B cell (primary cell): ENCODE data around the gene MFN2. TPM values are rescaled to one million over a fixed set of nuclear protein-coding genes. Genes with fewer than 3 reads are reported as not detected.

Experiments used
- ATAC-seq: fragments of 200-7000 bp; cut with Tn5 transposase; one replicate; pipeline ENCODE4 v1.10.0; 2021; ENCODE audit warnings: low read depth, mild to moderate bottlenecking, moderate number of reproducible peaks, moderate library complexity
- CTCF ChIA-PET: fragments of 350-600 bp; sonication (Branson Sonifier 250); formaldehyde crosslinking; loops from one replicate; lab custom pipeline; 2021; ENCODE audit warnings: antibody characterized with exemption, inconsistent platforms; lab: Charles Lee
- POLR2A ChIA-PET: fragments of 350-600 bp; sonication (Branson Sonifier 250); formaldehyde crosslinking; loops from one replicate; lab custom pipeline; 2021; ENCODE audit warnings: antibody characterized with exemption; lab: Charles Lee
- DNase-seq: peaks from one replicate; pipeline ENCODE4 v3.0.0; 2013
- H2AFZ ChIP-seq: 2 replicates; pipeline ENCODE4 v1.6.1; 2012; ENCODE audit warnings: mild to moderate bottlenecking, low read depth, low read length; ENCODE audit not compliant: insufficient read depth, poor library complexity, severe bottlenecking
- H3K27ac ChIP-seq, 2 donors: 1 replicate in 1 of 2; 2 replicates in 1 of 2; pipeline ENCODE4 v1.5.1; 2012 to 2013; ENCODE audit warnings: low read length in 2 of 2, mild to moderate bottlenecking in 2 of 2, moderate library complexity in 1 of 2
- H3K27me3 ChIP-seq, 4 experiments: fragments of 200-600 bp in 1 of 4; sonication (generic) in 1 of 4; replicated peaks in 1 of 4; 1 replicate in 2 of 4; 2 replicates in 2 of 4; pipeline versions ENCODE4 v1.6.1 to v1.7.0; 2013 to 2016; ENCODE audit warnings: low read length in 3 of 4, mild to moderate bottlenecking in 2 of 4, mixed read lengths in 1 of 4, moderate library complexity in 1 of 4; ENCODE audit not compliant: insufficient read depth in 4 of 4, control insufficient read depth in 3 of 4; ENCODE audit errors: control extremely low read depth in 1 of 4
- H3K36me3 ChIP-seq, 2 experiments: replicated peaks in 1 of 2; 1 replicate in 1 of 2; 2 replicates in 1 of 2; pipeline versions ENCODE4 v1.6.1 to v1.7.1; 2013; ENCODE audit warnings: low read length in 1 of 2; ENCODE audit not compliant: insufficient read depth in 2 of 2, control insufficient read depth in 1 of 2; ENCODE audit errors: control extremely low read depth in 1 of 2, extremely low read depth in 1 of 2
- H3K4me1 ChIP-seq, 2 donors: fragments of 200-600 bp in 1 of 2; sonication (generic) in 1 of 2; 1 replicate in 1 of 2; 2 replicates in 1 of 2; pipeline versions ENCODE4 v1.5.1 to v1.6.1; 2013 to 2017; ENCODE audit warnings: low read length in 2 of 2; ENCODE audit not compliant: control insufficient read depth in 2 of 2, insufficient read depth in 2 of 2
- H3K4me2 ChIP-seq: replicated peaks from 2 replicates; pipeline ENCODE3; 2012; ENCODE audit warnings: mild to moderate bottlenecking, low read depth, low read length; ENCODE audit not compliant: poor library complexity, severe bottlenecking
- H3K4me3 ChIP-seq, 5 experiments: fragments of 200-600 bp in 1 of 5; sonication (generic) in 1 of 5; 1 replicate in 3 of 5; 2 replicates in 2 of 5; pipeline versions ENCODE4 v1.5.1 to v1.7.0; 2011 to 2016; ENCODE audit warnings: low read length in 4 of 5, mild to moderate bottlenecking in 4 of 5, low read depth in 2 of 5, control low read depth in 1 of 5, moderate library complexity in 1 of 5; ENCODE audit not compliant: insufficient read depth in 1 of 5; ENCODE audit errors: control extremely low read depth in 1 of 5, extremely low read depth in 1 of 5
- H3K79me2 ChIP-seq: fragments of 200-600 bp; sonication (generic); one replicate; pipeline ENCODE4 v1.6.0; 2016; ENCODE audit warnings: low read length; ENCODE audit not compliant: control insufficient read depth, insufficient read depth
- H3K9ac ChIP-seq: fragments of 200-600 bp; sonication (generic); 2 replicates; pipeline ENCODE4 v1.6.1; 2017; ENCODE audit warnings: mild to moderate bottlenecking, low read length, moderate library complexity
- H3K9me3 ChIP-seq, 3 donors: one replicate each; pipeline versions ENCODE4 v1.6.1 to v1.7.1; 2013; ENCODE audit warnings: low read length in 2 of 3; ENCODE audit not compliant: control insufficient read depth in 2 of 3, insufficient read depth in 1 of 3; ENCODE audit errors: control extremely low read depth in 1 of 3
- H4K20me1 ChIP-seq: 2 replicates; pipeline ENCODE4 v1.6.0; 2012; ENCODE audit warnings: mild to moderate bottlenecking, low read length; ENCODE audit not compliant: insufficient read depth, control insufficient read depth, poor library complexity, severe bottlenecking
- H3K27ac Mint-ChIP-seq: one replicate; pipeline ENCODE4 v1.8.0; 2021; ENCODE audit warnings: mixed read lengths
- H3K27me3 Mint-ChIP-seq: one replicate; pipeline ENCODE4 v1.8.0; 2021; ENCODE audit warnings: mixed read lengths
- H3K4me1 Mint-ChIP-seq: one replicate; pipeline ENCODE4 v1.8.0; 2021; ENCODE audit warnings: mixed read lengths
- H3K4me3 Mint-ChIP-seq: one replicate; pipeline ENCODE4 v1.8.0; 2021; ENCODE audit warnings: mixed read lengths
- H3K9me3 Mint-ChIP-seq: one replicate; pipeline ENCODE4 v1.8.0; 2022; ENCODE audit warnings: mixed read lengths; ENCODE audit not compliant: insufficient read depth
- EZH2 ChIP-seq: IDR thresholded peaks from 2 replicates; pipeline ENCODE4 v1.6.1; 2012; ENCODE audit warnings: borderline replicate concordance, low read depth, mild to moderate bottlenecking, moderate library complexity, low read length; ENCODE audit not compliant: insufficient read depth, poor library complexity, severe bottlenecking
- WGBS: methylation state at CpG from one replicate; pipeline ENCODE4 v1.1.5; 2013; ENCODE audit warnings: missing lambda C conversion rate; ENCODE audit not compliant: insufficient coverage; 5-methylcytosine and 5-hydroxymethylcytosine counted together
- intact Hi-C: fragments of 100-400 bp; cut with micrococcal nuclease; formaldehyde crosslinking; loops from one replicate; pipeline ENCODE4 v1.10.0; 2022
- polyA plus RNA-seq: library from polyadenylated mRNA; depleted of rRNA; stranded (reverse); fragments of >200 nt; gene quantifications from 2 replicates; pipeline ENCODE4 v1.2.3, GENCODE V29; 2012
- total RNA-seq, 2 donors: library from RNA; stranded (reverse); fragments of 120-200 nt in 1 of 2; gene quantifications; 1 replicate in 1 of 2; 2 replicates in 1 of 2; pipeline versions ENCODE4 v1.2.3 to v1.2.4, GENCODE V29; 2013 to 2022
- TF ChIP-seq, protein P1 (sequence below): fragments of 200-600 bp; IDR thresholded peaks from one replicate; pipeline ENCODE4 v1.8.0; 2022; ENCODE audit warnings: antibody characterized with exemption, mild to moderate bottlenecking

The MFN2 gene
- total and polyA plus RNA-seq, 2 donors (not counting 1 experiment from before 2014, with no cell fraction given): 24.0 to 50.0 TPM

- CTCF ChIA-PET: interaction anchor here (1.2 kb wide), 1 partner anchor 18 kb away, joined by 3 read pairs; no protein-coding TSS in a partner anchor
- Mint-ChIP-seq H3K4me3 (no peak overlapping the region), H3K4me1 (no peaks in the 10 kb centered on the region), H3K9me3 (no peaks in the 10 kb centered on the region), H3K27ac (no peak overlapping the region), H3K27me3 (no peaks in the 10 kb centered on the region)
- Histone ChIP-seq H3K4me3 (no peak overlapping the region), H4K20me1 (no peaks in the 10 kb centered on the region), H3K4me2 (no peak overlapping the region), H3K9ac (no peak overlapping the region), H3K4me1 (no peaks in the 10 kb centered on the region), H3K27me3 (no peaks in the 10 kb centered on the region), H3K9me3 (no peaks in the 10 kb centered on the region), H3K79me2 (no peaks in the 10 kb centered on the region), H2AFZ (no peak overlapping the region), H3K27ac (no peak overlapping the region), H3K36me3 (peaks cover 11 to 73% of the 10 kb centered on the region in 2 experiments)
- POLR2A ChIA-PET: no interaction called here
- WGBS: 100% methylated on average over 1 of the region's 3 CpGs
- intact Hi-C loops: no loop called here
- TF ChIP-seq, protein P1, sequence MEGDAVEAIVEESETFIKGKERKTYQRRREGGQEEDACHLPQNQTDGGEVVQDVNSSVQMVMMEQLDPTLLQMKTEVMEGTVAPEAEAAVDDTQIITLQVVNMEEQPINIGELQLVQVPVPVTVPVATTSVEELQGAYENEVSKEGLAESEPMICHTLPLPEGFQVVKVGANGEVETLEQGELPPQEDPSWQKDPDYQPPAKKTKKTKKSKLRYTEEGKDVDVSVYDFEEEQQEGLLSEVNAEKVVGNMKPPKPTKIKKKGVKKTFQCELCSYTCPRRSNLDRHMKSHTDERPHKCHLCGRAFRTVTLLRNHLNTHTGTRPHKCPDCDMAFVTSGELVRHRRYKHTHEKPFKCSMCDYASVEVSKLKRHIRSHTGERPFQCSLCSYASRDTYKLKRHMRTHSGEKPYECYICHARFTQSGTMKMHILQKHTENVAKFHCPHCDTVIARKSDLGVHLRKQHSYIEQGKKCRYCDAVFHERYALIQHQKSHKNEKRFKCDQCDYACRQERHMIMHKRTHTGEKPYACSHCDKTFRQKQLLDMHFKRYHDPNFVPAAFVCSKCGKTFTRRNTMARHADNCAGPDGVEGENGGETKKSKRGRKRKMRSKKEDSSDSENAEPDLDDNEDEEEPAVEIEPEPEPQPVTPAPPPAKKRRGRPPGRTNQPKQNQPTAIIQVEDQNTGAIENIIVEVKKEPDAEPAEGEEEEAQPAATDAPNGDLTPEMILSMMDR: no peak
- no peak for TF ChIP-seq EZH2
- ATAC-seq (no peak), DNase-seq (no peak)
These were observed 19.0 kb downstream of the MFN2 start for GRCh38 chr1:11999236-11999635.

GRCh38 chr1:12001249-12001917 lies 21.1 kb downstream of the MFN2 start:
- Histone ChIP-seq H3K79me2 (no peaks in the 10 kb centered on the region), H3K27ac (no peak overlapping the region), H3K36me3 (peaks cover 15 to 78% of the 10 kb centered on the region in 2 experiments), H3K4me3 (no peak overlapping the region), H3K4me2 (no peak overlapping the region), H3K9ac (no peak overlapping the region), H3K9me3 (no peaks in the 10 kb centered on the region), H3K27me3 (no peaks in the 10 kb centered on the region), H2AFZ (no peak overlapping the region), H4K20me1 (no peaks in the 10 kb centered on the region), H3K4me1 (no peaks in the 10 kb centered on the region)
- WGBS: 88% methylated on average over 14 of the region's 14 CpGs
- no peak for TF ChIP-seq EZH2
- TF ChIP-seq, protein P1: peak; percentile 63
- ChIA-PET POLR2A (no interaction called here), CTCF (interaction anchor here (1.2 to 2.2 kb wide), 3 partner anchors 30 to 78 kb away, joined by 4 to 10 read pairs (median 9); no protein-coding TSS in a partner anchor)
- Mint-ChIP-seq H3K4me3 (no peak overlapping the region), H3K4me1 (peaks cover 4% of the 10 kb centered on the region), H3K27me3 (no peaks in the 10 kb centered on the region), H3K9me3 (no peaks in the 10 kb centered on the region), H3K27ac (no peak overlapping the region)
- intact Hi-C loops: loop anchor here (1.0 to 2.0 kb wide), 2 partner anchors 29 to 78 kb away; no protein-coding TSS in a partner anchor
- DNase-seq (peak; percentile 48), ATAC-seq (no peak)
